Skeletal muscle satellite cell (primary cell): Measurements from ENCODE around the gene BTN2A1.
A peak's percentile ranks its signal among the peaks of the same experiment; 100 is the strongest.
"Not testable (repeated sequence)": the region's sequence is repeated elsewhere in the genome, so short reads cannot be mapped to it uniquely, and the experiment has no call there.

Experiments
- H3K27me3 ChIP-seq: 2 replicates; pipeline ENCODE4 v1.7.0; 2013; ENCODE audit warnings: low read length; ENCODE audit not compliant: control insufficient read depth, insufficient read depth
- H3K36me3 ChIP-seq: 2 replicates; pipeline ENCODE4 v1.7.0; 2013; ENCODE audit warnings: mild to moderate bottlenecking, control low read depth, low read length; ENCODE audit not compliant: insufficient read depth
- H3K4me1 ChIP-seq: 2 replicates; pipeline ENCODE4 v1.7.0; 2013; ENCODE audit warnings: low read length; ENCODE audit not compliant: control insufficient read depth, insufficient read depth
- H3K4me2 ChIP-seq: 2 replicates; pipeline ENCODE4 v1.7.0; 2013; ENCODE audit warnings: mild to moderate bottlenecking, low read length
- H3K4me3 ChIP-seq: 2 replicates; pipeline ENCODE4 v1.7.0; 2013; ENCODE audit warnings: low read length
- H3K9ac ChIP-seq: 2 replicates; pipeline ENCODE4 v1.7.0; 2013; ENCODE audit warnings: mild to moderate bottlenecking, low read depth, low read length, moderate library complexity
- H3K9me3 ChIP-seq: replicated peaks from 2 replicates; pipeline ENCODE4 v1.7.0; 2013; ENCODE audit warnings: mild to moderate bottlenecking, control low read depth, low read length

The BTN2A1 gene

DNA sequence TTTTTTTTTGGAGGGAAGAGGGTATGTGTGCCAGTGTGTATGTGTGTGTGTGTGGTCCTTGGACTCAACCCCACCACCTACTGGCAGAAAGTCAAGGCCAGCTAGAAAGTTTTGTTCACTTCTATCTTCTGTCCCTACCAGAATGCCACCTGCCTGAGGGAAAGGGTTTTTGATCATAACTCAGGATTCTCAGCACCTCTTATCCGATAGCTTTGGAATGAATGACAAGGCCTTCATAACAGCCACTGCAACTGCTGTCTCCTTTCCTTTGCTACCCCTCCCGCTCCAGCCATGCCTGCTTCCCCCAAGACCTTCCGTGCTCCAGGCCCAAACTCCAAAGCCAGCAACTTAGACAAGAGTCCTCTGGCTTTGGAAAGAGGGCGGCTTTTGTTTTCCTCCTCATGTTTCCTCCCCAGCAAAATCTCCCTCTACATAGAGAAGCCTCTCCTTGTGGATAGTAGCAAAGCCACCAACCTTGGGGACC, 37.0 kb upstream of the BTN2A1 start:
- peak overlapping the region; percentile 79 for H3K4me2 ChIP-seq
- no peaks in the 10 kb centered on the region for H3K9me3 ChIP-seq
- peaks cover 5% of the 10 kb centered on the region for H3K36me3 ChIP-seq
- H3K9ac ChIP-seq, result peak overlapping the region; percentile 91
- peak overlapping the region; percentile 80 for H3K4me3 ChIP-seq
- H3K27me3 ChIP-seq, result no peaks in the 10 kb centered on the region
- H3K4me1 ChIP-seq, result peaks cover 23% of the 10 kb centered on the region

DNA sequence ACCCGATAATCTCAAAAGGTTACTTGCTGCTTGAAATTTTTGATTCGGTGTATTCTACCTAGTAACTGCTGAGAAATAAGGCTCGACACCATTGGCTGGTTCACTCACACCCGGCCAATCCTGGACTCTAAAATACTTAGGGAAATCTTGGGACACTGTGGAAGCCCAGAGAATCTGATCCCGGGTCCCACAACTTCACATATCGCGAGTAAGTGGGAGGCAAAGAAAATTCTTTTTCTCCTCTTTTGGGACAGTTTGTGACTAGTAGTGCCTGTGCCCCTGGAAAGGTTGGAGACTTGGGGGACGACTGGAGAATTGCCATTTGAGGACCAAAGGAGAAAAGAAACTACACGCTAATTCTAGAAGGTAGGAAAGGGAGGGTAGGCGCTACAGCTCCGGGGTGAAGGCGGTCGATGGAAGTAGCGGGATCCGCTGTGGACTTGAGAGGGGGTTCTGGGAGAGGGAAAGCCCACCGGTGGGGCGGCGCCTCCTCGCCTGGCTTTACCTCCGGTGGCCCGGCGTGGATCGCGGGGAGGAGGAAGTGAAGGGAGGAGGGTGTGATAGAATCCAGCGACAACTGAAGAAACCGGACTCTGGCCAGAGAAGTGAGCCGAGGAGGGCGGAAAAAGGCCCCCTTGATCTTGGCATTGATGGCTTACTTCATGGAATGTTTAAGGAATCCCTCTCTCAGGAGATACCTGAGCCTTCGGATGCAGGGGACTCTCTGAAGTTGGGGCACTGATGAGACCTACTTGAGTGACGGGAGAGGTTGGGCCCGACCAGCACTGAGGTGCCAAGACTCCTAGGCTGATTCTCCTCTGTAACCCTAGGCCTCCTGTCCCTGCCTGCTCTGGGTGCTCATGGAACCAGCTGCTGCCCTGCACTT, 36.3 kb upstream of the BTN2A1 start:
- H3K4me3 ChIP-seq, result peak overlapping the region; percentile 80
- H3K36me3 ChIP-seq, result peaks cover 12% of the 10 kb centered on the region
- no peaks in the 10 kb centered on the region for H3K27me3 ChIP-seq
- peaks cover 23% of the 10 kb centered on the region for H3K4me1 ChIP-seq
- peak overlapping the region; percentile 79 for H3K4me2 ChIP-seq
- peak overlapping the region; percentile 91 for H3K9ac ChIP-seq
- no peaks in the 10 kb centered on the region for H3K9me3 ChIP-seq

DNA sequence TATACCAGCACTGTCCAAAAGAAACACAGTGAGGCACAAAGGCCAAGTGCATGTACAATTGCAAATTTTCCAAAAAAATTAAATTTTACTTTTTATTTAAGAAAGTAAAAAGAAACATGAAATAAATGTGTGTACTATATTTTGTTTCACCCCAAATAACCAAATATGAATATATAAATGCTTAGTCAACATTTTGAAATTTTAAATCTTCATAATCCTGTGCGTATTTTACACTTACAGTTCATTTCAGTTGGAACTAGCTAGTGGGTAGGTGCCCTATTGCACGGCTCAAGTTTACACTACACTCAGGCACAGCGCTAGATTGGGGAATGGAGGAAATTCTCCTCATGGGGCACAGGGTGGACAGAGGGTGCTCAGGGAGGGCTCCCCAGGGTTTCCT, 35.4 kb upstream of the BTN2A1 start:
- peak overlapping the region; percentile 91 for H3K9ac ChIP-seq
- H3K27me3 ChIP-seq, result no peaks in the 10 kb centered on the region
- H3K9me3 ChIP-seq, result no peaks in the 10 kb centered on the region
- H3K36me3 ChIP-seq, result peaks cover 21% of the 10 kb centered on the region
- H3K4me1 ChIP-seq, result peaks cover 23% of the 10 kb centered on the region
- H3K4me3 ChIP-seq, result peak overlapping the region; percentile 80
- H3K4me2 ChIP-seq, result peak overlapping the region; percentile 79

DNA sequence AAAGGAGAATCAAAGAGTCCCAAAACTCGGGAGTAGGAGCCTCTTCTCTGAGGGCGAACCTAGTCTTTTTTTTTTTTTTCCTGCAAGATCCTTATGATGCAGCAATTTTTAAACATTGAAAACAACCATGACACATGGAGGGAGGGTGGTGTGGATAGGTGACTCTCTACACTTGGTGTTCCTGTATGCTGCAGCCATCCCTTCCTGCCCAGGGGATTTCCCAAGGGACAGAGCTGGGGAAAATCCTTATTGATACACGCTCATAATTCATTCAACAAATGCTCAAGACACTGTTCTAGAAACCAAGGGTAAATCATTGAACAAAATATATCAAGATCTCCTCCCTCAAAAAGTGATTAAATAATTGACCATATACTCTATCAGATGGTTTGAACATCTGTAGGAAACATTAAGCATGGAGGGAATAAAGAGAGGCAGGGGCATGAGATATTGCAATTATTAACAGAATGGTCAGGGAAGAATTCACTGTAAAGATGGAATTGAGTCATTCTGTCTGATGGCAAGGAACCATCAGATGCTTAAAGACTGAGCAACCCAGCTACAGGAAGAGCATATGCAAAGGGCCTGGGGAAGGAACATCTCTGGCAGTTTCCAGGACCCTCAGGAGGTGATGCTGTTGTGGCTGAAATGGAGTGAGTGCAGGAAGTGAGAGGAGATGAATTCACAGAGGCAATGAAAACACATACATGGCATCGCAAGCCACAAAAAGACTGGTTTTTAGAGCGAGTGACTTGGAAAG, 30.9 kb upstream of the BTN2A1 start:
- Histone ChIP-seq H3K4me1 (peaks cover 24% of the 10 kb centered on the region), H3K27me3 (no peaks in the 10 kb centered on the region), H3K36me3 (peaks cover 61% of the 10 kb centered on the region), H3K9me3 (no peaks in the 10 kb centered on the region), H3K9ac (no peak overlapping the region), H3K4me2 (no peak overlapping the region), H3K4me3 (no peak overlapping the region)

DNA sequence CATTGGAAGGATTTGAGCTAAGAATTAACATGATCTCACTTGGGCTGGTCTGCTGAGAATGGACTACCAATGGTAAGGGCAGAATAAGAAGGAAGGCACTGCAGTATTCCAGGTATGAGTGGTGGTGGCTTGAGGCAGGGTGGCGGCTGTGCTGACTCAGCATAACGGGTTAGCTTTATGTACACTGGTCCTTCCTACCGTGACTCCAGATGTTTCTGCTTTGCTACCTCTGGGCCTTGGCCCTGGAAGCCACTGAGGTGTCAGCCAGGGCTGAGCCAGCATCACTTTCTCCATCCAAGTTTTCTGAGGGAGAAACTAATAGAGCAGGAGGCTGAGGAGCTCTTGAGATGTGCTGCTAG, 30.3 kb upstream of the BTN2A1 start:
- no peaks in the 10 kb centered on the region for H3K27me3 ChIP-seq

DNA sequence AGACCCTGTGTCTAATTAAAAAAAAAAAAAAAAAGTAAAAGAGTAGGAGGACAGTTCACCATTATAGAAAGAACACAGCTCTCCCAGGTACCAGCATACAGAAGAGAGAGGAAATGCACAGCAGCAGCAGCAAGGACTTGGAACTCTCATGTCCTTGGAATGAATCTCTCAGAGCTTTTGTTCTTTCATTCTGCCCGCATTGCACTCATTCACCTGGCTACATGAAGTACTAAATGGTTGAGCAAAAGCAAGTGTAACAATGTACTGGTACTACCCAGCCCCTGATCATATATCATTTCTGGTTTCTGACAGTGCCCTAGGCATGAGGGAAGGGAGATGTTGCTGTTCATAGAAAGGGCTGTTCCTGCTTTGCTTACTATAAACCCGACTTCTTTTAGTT, 29.5 kb upstream of the BTN2A1 start:
- Histone ChIP-seq H3K4me3 (no peak overlapping the region), H3K9me3 (no peaks in the 10 kb centered on the region), H3K9ac (no peak overlapping the region), H3K36me3 (peaks cover 61% of the 10 kb centered on the region), H3K27me3 (no peaks in the 10 kb centered on the region), H3K4me1 (peaks cover 28% of the 10 kb centered on the region), H3K4me2 (no peak overlapping the region)

More for the DNA sequence above, 30.3 kb upstream of the BTN2A1 start:
- Histone ChIP-seq H3K4me1 (peaks cover 24% of the 10 kb centered on the region), H3K4me2 (no peak overlapping the region), H3K9ac (no peak overlapping the region), H3K9me3 (no peaks in the 10 kb centered on the region), H3K36me3 (peaks cover 61% of the 10 kb centered on the region), H3K4me3 (no peak overlapping the region)

DNA sequence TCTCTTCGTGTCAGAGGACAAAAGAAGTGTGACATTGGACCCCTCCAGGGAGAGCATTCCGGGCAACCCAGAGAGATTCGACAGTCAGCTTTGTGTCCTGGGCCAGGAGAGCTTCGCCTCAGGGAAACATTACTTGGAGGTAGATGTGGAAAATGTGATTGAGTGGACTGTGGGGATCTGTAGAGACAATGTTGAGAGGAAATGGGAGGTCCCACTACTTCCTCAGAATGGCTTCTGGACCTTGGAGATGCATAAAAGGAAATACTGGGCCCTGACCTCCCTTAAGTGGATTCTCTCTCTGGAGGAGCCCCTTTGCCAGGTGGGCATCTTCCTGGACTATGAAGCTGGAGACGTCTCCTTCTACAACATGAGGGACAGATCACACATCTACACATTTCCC, 27.0 kb upstream of the BTN2A1 start:
- Histone ChIP-seq H3K9me3 (no peaks in the 10 kb centered on the region), H3K27me3 (no peaks in the 10 kb centered on the region), H3K4me2 (no peak overlapping the region), H3K4me3 (no peak overlapping the region), H3K9ac (no peak overlapping the region), H3K36me3 (peaks cover 56% of the 10 kb centered on the region), H3K4me1 (peaks cover 21% of the 10 kb centered on the region)

DNA sequence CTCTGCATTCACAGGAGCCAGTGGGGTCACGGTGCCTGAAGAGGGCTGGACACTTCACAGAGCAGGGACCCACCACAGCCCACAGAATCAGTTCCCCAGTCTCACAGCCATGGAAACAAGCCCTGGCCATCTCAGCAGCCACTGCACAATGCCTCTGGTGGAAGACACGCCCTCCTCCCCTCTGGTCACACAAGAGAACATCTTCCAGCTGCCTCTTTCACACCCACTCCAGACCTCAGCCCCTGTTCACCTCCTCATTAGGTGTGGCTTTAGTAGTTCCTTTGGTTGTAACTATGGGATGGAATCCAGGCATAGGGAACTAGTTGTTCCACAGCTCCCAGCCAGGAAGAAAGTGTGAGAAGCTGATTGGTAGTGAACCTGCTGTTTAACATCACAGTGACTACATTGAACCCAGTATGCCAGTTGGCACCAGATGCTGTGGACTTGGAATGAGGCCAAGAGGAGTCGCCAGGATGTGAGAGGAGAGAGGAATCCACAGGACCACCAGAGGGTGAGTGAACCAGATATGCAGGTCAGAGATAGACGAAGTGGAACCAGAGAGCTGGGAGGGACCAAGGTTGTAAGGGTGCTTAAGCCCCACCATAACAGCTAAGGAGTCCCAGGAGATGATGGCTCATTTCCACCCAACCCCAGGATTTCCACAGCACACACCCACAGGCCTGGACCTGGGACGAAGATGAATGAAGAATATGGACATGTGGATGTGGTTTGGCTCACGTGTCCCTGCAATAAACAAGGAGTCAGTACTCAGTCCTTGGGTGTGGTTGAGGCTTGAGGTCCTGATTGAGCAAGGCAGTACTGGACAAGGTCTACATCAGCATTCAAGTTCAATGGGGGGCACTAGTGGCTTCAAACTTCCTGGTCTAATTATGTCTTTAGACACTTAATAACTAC, 26.2 kb upstream of the BTN2A1 start:
- no peaks in the 10 kb centered on the region for H3K9me3 ChIP-seq
- H3K4me1 ChIP-seq, result peaks cover 21% of the 10 kb centered on the region
- H3K27me3 ChIP-seq, result no peaks in the 10 kb centered on the region
- H3K4me3 ChIP-seq, result no peak overlapping the region
- no peak overlapping the region for H3K9ac ChIP-seq
- H3K4me2 ChIP-seq, result no peak overlapping the region
- H3K36me3 ChIP-seq, result peaks cover 48% of the 10 kb centered on the region

DNA sequence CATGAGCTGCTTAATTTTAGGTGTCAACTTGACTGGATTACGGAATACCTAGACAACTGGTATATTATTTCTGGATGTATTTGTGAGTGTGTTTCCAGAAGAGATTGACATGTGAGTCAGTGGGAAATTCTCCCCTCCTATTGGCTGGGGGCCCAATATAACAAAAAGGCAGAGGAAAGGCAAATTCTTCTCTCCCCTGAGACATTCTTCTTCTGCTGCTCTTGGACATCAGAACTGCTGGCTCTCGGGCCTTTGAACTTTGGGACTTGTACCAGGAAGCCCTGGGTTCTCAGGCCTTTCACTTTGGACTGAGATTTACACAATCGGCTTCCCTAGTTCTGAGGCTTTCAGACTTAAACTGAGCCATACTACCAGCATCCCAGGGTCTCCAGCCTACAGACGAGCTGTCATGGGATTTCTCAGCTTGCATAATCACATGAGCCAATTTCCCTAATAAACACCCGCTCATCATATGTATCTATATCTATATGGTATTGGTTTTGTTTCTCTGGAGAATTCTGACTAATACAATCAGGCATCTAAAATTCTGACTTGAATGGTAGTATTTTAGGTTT, 25.0 kb upstream of the BTN2A1 start:
- no peaks in the 10 kb centered on the region for H3K27me3 ChIP-seq
- peak overlapping the region; percentile 25 for H3K4me2 ChIP-seq
- H3K9ac ChIP-seq, result no peak overlapping the region
- peaks cover 21% of the 10 kb centered on the region for H3K4me1 ChIP-seq
- no peaks in the 10 kb centered on the region for H3K9me3 ChIP-seq
- no peak overlapping the region for H3K4me3 ChIP-seq
- H3K36me3 ChIP-seq, result peaks cover 37% of the 10 kb centered on the region

DNA sequence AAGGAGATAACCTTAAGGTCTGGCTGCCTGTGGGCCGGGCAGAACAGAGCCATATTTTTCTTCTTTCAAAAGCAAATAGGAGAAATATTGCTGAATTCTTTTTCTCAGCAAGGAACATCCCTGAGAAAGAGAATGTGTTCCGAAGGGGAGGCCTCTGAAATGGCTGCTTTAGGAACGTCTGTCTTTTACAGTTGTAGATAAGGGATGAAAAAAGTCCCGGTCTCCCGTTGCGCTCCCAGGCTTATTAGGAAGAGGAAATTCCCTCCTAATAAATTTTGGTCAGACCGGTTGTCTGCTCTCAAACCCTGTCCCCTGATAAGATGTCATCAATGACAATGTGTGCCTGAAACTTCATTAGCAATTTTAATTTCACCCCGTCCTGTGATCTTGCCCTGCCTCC, 24.1 kb upstream of the BTN2A1 start:
- not testable (repeated sequence) for H3K27me3 ChIP-seq, H3K4me3 ChIP-seq, H3K9ac ChIP-seq, H3K4me2 ChIP-seq, H3K9me3 ChIP-seq
- Histone ChIP-seq H3K36me3 (peaks cover 27% of the 10 kb centered on the region), H3K4me1 (peaks cover 21% of the 10 kb centered on the region)

DNA sequence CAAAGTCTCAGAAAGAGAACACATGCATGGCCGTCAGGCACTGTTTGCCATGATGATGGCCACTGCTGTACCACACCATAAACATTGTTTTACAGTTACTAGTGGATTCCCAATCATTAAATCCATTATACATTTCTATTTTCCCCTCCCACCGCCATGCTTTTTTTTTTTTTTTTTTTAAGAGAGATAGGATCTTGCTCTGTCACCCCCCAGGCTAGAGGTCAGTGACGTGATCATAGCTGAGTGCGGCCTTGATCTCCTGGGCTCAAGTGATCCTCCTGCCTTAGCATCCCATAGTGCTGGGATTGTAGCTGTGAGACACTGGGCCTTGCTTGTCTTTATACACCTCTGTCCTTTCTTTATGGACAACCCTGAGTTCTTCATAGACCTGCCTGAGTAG, 21.7 kb upstream of the BTN2A1 start:
- no peaks in the 10 kb centered on the region for H3K27me3 ChIP-seq
- no peak overlapping the region for H3K9ac ChIP-seq
- H3K4me1 ChIP-seq, result peaks cover 29% of the 10 kb centered on the region
- H3K9me3 ChIP-seq, result no peaks in the 10 kb centered on the region
- no peak overlapping the region for H3K4me2 ChIP-seq
- peaks cover 8% of the 10 kb centered on the region for H3K36me3 ChIP-seq
- no peak overlapping the region for H3K4me3 ChIP-seq
